Esophagus muscularis mucosa (tissue), 4 donors: ENCODE data around the gene POLDIP2. TPM values are rescaled to one million over a fixed set of nuclear protein-coding genes. Genes with fewer than 3 reads are reported as not detected.

Experiments
- DNase-seq: peaks from one replicate; pipeline ENCODE4 v3.0.0-alpha.2; 2017; ENCODE audit errors: extremely low spot score
- H3K27ac ChIP-seq, 4 donors: fragments of 200-600 bp; sonication (generic); replicated peaks in 1 of 4; 1 replicate in 3 of 4; 2 replicates in 1 of 4; pipeline ENCODE4 v1.5.1; 2016 to 2019; ENCODE audit warnings: mild to moderate bottlenecking in 1 of 4
- H3K27me3 ChIP-seq, 4 donors: fragments of 200-600 bp; sonication (generic); one replicate each; pipeline versions ENCODE4 v1.5.1 to v1.6.0; 2016 to 2019
- H3K36me3 ChIP-seq, 4 donors: fragments of 200-600 bp; sonication (generic); one replicate each; pipeline ENCODE4 v1.5.1; 2016 to 2019
- H3K4me1 ChIP-seq, 4 donors: fragments of 200-600 bp; sonication (generic); one replicate each; pipeline ENCODE4 v1.5.1; 2016 to 2019
- H3K4me3 ChIP-seq, 4 donors: fragments of 200-600 bp; sonication (generic); 1 replicate in 2 of 4; 2 replicates in 2 of 4; pipeline ENCODE4 v1.5.1; 2016 to 2019; ENCODE audit warnings: mild to moderate bottlenecking in 4 of 4, moderate library complexity in 1 of 4
- H3K9me3 ChIP-seq, 4 donors: fragments of 200-600 bp; sonication (generic); 1 replicate in 3 of 4; 2 replicates in 1 of 4; pipeline ENCODE4 v1.5.1; 2016 to 2019
- EP300 ChIP-seq: sonication (generic); formaldehyde crosslinking; IDR thresholded peaks from one replicate; pipeline ENCODE4 v1.6.1; 2017; ENCODE audit warnings: antibody characterized with exemption
- POLR2A ChIP-seq: fragments of 450-650 bp; IDR thresholded peaks from one replicate; pipeline ENCODE4 v1.6.1; 2017; ENCODE audit warnings: antibody characterized with exemption, moderate library complexity, mild to moderate bottlenecking, low read depth
- POLR2AphosphoS5 ChIP-seq, 2 donors: sonication (generic); formaldehyde crosslinking; IDR thresholded peaks; one replicate each; pipeline ENCODE4 v1.6.1; 2017; ENCODE audit warnings: antibody characterized with exemption in 2 of 2
- WGBS: methylation state at CpG from one replicate; pipeline ENCODE4 v1.1.5; 2018; 5-methylcytosine and 5-hydroxymethylcytosine counted together
- intact Hi-C: fragments of 100-400 bp; cut with DNase I; formaldehyde crosslinking; loops from one replicate; pipeline ENCODE4 v1.15.1; 2023
- total RNA-seq, 4 donors: library from RNA; depleted of rRNA; stranded (reverse); fragments of >200 nt; gene quantifications; one replicate each; pipeline versions ENCODE4 v1.1.0 to v1.2.1, GENCODE V29; 2016
- TF ChIP-seq, protein P1 (sequence below), 3 experiments: fragments of 200-600 bp in 2 of 3; fragments of 450-650 bp in 1 of 3; sonication (generic) in 2 of 3; IDR thresholded peaks; one replicate each; pipeline ENCODE4 v1.5.1; 2017 to 2019; ENCODE audit warnings: antibody characterized with exemption in 3 of 3, mild to moderate bottlenecking in 2 of 3, moderate library complexity in 1 of 3

The POLDIP2 gene, protein sequence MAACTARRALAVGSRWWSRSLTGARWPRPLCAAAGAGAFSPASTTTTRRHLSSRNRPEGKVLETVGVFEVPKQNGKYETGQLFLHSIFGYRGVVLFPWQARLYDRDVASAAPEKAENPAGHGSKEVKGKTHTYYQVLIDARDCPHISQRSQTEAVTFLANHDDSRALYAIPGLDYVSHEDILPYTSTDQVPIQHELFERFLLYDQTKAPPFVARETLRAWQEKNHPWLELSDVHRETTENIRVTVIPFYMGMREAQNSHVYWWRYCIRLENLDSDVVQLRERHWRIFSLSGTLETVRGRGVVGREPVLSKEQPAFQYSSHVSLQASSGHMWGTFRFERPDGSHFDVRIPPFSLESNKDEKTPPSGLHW
- total RNA-seq: 10 to 100 TPM; 67.7 to 97.5 (median 81.4) TPM

DNA sequence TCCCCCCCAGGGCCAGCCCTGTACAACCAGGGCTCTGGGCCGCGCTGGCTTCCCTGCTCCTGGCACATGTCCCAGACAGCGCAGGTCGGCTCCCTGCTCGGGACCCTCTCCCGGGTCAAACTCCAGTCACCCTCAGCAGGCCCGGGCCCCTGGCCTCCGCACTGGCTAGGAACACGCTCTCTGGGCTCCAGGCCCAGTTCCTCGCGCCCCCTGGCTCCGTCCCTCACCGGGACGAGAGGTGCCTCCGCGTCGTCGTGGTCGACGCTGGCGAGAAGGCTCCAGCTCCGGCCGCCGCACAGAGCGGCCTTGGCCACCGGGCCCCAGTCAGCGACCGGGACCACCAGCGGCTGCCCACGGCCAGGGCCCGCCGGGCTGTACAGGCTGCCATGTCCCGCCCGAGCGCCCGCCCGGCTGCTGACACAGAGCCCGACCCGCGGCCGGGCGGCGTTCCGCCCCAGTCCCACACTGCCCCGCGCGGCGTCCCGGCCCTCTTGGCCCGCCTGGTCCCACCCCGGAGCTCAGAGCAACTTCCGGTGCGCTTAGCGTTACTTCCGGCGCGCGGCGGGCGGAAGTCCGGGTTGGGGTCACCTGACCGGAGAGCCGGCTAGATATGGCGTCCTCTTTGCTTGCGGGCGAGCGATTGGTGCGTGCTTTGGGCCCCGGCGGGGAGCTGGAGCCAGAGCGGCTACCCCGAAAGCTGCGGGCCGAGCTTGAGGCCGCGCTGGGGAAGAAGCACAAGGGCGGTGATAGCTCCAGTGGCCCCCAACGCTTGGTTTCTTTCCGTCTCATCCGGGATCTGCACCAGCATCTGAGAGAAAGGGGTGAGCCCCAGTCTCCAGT, at the start of gene POLDIP2:
TSS of gene POLDIP2 (minus strand) at position 467 of the 840 bp plus-strand sequence. CDS start at position 388, 79 bp downstream.
- intact Hi-C loops: no loop called here
- TF ChIP-seq POLR2A (peak; percentile 93), POLR2AphosphoS5 (IDR thresholded peaks at IDR 0.05) (peak; percentile 93 to 99), EP300 (no peak)
- TF ChIP-seq, protein P1, sequence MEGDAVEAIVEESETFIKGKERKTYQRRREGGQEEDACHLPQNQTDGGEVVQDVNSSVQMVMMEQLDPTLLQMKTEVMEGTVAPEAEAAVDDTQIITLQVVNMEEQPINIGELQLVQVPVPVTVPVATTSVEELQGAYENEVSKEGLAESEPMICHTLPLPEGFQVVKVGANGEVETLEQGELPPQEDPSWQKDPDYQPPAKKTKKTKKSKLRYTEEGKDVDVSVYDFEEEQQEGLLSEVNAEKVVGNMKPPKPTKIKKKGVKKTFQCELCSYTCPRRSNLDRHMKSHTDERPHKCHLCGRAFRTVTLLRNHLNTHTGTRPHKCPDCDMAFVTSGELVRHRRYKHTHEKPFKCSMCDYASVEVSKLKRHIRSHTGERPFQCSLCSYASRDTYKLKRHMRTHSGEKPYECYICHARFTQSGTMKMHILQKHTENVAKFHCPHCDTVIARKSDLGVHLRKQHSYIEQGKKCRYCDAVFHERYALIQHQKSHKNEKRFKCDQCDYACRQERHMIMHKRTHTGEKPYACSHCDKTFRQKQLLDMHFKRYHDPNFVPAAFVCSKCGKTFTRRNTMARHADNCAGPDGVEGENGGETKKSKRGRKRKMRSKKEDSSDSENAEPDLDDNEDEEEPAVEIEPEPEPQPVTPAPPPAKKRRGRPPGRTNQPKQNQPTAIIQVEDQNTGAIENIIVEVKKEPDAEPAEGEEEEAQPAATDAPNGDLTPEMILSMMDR (IDR thresholded peaks at IDR 0.05): peak in 1 of 3 experiments; percentile 38
- Histone ChIP-seq H3K27ac (peak within 1 kb of the TSS; percentile 86 to 95 (median 95)), H3K27me3 (no peaks in the 10 kb centered on the region), H3K9me3 (no peaks in the 10 kb centered on the region), H3K4me3 (peak within 1 kb of the TSS; percentile 92 to 99 (median 94)), H3K36me3 (peaks cover 51 to 70% (median 61%) of the 10 kb centered on the region in 4 donors), H3K4me1 (peaks cover 21 to 37% (median 29%) of the 10 kb centered on the region in 4 donors)
- peak; percentile 99 for DNase-seq
- 0% methylated on average over 9 of the region's 80 CpGs for WGBS

GRCh38 chr17:28406473-28406814, 49.1 kb upstream of the POLDIP2 start:
- H3K27me3 ChIP-seq: peaks cover 0 to 3% (median 0%) of the 10 kb centered on the region in 4 donors
- DNase-seq: no peak
- WGBS: 44% methylated on average over 3 of the region's 9 CpGs
- intact Hi-C loops: no loop called here
- H3K4me1 ChIP-seq: peaks cover 9 to 26% (median 21%) of the 10 kb centered on the region in 4 donors
- H3K9me3 ChIP-seq: no peaks in the 10 kb centered on the region
- H3K36me3 ChIP-seq: peaks cover 0 to 20% (median 9%) of the 10 kb centered on the region in 4 donors
- H3K4me3 ChIP-seq: peak overlapping the region; percentile 69 to 91 (median 76)
- H3K27ac ChIP-seq: peak overlapping the region in 3 of 4 donors; percentile 61 to 66 (median 65)
- TF ChIP-seq POLR2A (no peak), POLR2AphosphoS5 (IDR thresholded peaks at IDR 0.05) (no peak)
- TF ChIP-seq, protein P1 (IDR thresholded peaks at IDR 0.05): no peak

DNA sequence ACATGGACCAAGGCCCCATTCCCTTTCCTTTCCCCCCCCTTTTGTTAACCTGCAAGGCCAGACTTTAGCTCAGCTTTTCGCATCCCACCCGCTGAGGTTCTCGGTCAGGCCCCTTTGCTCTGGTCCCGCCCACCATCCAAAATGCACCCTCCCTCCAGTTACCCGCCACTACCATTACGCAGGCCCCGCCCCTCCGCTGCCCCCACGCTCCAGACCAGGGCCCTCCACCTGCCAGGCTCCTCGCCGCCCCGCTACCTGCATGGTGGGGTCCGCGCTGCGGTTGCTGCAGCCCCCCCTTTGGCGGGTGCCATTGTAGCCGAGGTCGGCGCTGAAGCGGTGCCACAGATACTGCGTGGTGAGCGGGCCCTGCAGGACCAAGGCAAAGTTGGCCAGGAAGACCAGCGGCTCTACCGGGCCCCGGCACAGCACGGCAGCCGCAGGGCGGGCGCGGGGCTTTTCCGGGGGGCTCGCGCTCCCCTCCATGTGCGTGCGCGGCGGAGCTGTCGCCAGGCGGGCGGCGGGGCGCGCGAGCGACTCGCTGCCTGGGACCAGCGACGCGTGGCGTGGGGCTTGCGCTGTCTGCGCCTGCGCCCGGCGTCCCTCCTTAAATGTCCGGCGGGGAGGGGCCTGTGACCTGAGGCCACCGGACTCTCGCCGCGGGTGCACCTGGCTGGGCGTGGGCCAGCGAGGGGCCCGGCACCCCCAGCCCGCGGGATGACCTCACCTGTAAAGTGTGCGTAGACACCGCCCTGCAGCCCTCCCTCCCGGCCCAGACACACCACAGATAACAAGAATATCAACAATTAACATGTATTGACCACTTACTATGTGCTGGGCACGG, 48.5 kb upstream of the POLDIP2 start, which contains the start of gene SLC46A1:
TSS of gene SLC46A1 (minus strand) at position 581 of the 841 bp plus-strand sequence. CDS start at position 483, 98 bp downstream.
- peaks cover 9 to 26% (median 21%) of the 10 kb centered on the region in 4 donors for H3K4me1 ChIP-seq
- WGBS: 1% methylated on average over 17 of the region's 70 CpGs
- no peaks in the 10 kb centered on the region for H3K9me3 ChIP-seq
- TF ChIP-seq, protein P1 (IDR thresholded peaks at IDR 0.05): no peak
- TF ChIP-seq POLR2AphosphoS5 (IDR thresholded peaks at IDR 0.05) (no peak), EP300 (no peak), POLR2A (no peak)
- intact Hi-C loops: no loop called here
- peak within 1 kb of the TSS; percentile 69 to 91 (median 76) for H3K4me3 ChIP-seq
- H3K36me3 ChIP-seq: peaks cover 0 to 21% (median 9%) of the 10 kb centered on the region in 4 donors
- H3K27ac ChIP-seq: peak within 1 kb of the TSS; percentile 40 to 66 (median 63)
- DNase-seq: no peak
- H3K27me3 ChIP-seq: no peaks in the 10 kb centered on the region

GRCh38 chr17:28404812-28405570, 47.7 kb upstream of the POLDIP2 start:
- no peak for TF ChIP-seq EP300
- TF ChIP-seq, protein P1 (IDR thresholded peaks at IDR 0.05): no peak
- peak in 1 of 2 donors; percentile 20 for TF ChIP-seq POLR2AphosphoS5 (IDR thresholded peaks at IDR 0.05)
- no peak for TF ChIP-seq POLR2A
- H3K36me3 ChIP-seq: peaks cover 0 to 29% (median 14%) of the 10 kb centered on the region in 4 donors
- peaks cover 9 to 26% (median 21%) of the 10 kb centered on the region in 4 donors for H3K4me1 ChIP-seq
- intact Hi-C loops: no loop called here
- DNase-seq: no peak
- peak overlapping the region; percentile 40 to 66 (median 63) for H3K27ac ChIP-seq
- peak overlapping the region; percentile 69 to 91 (median 76) for H3K4me3 ChIP-seq
- no peaks in the 10 kb centered on the region for H3K9me3 ChIP-seq
- no peaks in the 10 kb centered on the region for H3K27me3 ChIP-seq
- 57% methylated on average over 19 of the region's 33 CpGs for WGBS
